GM19238 (cell line): ENCODE results near the gene SLC66A1.

Experiments
- DNase-seq: peaks from one replicate; pipeline ENCODE4 v3.0.0; 2011; ENCODE audit warnings: low spot score; ENCODE audit not compliant: insufficient read length

The SLC66A1 gene

GRCh38 chr1:19360432-19360831 lies 48.3 kb downstream of the SLC66A1 start:
- DNase-seq = no peak

DNA sequence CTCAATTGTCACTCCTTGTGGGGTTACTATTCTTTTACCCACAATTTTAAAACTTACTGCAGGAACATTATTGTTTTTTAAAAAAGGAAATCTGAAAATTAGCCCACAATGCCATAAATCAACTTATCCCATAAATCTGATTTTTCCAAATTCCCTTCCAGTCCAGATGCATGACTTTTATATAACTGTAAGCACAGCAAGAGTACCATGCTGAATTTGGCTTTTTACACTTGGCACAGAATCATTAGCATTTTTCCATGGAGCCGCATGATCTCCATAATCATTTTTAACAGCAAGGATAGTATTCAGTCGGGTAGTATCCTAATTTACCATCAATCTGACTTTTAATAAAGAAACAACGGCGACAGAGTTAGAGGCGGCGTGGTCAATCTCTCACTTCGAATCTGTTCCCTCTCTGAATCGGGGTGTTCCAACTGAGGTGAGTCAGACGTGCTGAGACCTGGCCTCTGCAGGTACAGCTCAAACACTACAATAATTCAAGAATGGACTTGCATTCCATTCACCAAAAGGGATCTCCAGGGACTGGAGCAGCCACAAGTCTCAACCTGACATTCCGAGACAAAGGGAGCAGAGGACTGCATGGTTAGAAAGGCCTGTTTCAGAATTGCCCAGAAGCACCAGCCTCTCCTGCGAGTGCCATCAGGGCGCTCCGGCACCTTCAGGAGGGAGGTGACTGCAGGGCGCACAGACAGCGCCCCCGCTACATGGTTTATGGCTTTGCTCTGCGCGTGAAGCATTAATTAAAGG lies 48.9 kb downstream of the SLC66A1 start:
- DNase-seq = no peak

DNA sequence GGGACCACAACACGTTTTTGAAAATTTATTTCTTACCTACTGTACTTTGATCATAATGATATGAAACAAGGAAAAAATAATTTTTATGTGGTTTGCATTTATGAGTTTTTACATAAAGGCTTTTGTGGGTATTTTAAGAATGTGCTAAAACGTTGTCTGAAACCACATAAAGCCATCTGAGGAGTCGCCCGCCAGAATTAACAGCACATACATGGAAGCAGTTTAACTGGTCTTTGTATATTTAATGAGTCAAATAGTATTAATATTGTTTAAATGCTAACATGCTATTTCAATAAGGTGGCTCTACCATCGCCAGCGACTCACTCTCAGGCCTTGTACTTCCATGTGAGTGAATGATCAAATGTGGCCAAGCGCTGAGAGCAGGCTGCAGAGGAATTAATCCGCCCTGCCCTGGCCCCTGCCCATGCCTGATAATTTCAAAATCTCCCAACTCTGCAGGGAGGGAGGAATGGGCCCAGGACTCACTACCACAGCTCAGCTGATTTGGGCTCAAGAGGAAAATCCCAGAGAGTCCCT lies 49.6 kb downstream of the SLC66A1 start:
- DNase-seq = no peak

- DNase-seq = no peak
Measured at GRCh38 chr1:19363536-19364152, 51.5 kb downstream of the SLC66A1 start.

DNA sequence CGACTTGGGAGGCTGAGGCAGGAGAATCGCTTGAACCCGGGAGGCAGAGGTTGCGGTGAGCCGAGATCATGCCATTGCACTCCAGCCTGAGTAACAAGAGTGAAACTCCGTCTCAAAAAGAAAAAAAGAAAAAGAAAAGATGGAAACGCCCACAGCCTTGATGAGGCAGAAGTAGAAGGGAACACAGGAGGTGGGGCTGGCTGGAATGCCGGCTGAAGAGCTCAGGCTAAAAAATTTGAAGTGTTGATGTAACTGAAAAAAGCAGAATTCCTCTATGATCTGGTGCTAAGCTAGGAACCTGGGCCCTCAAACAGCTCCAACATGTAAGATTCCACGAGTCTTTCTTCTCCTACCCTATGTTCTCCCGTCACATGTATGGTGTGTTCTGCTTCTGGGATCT lies 53.6 kb downstream of the SLC66A1 start:
- DNase-seq = no peak

- no peak for DNase-seq
Measured at GRCh38 chr1:19366599-19367536, 54.7 kb downstream of the SLC66A1 start.

DNA sequence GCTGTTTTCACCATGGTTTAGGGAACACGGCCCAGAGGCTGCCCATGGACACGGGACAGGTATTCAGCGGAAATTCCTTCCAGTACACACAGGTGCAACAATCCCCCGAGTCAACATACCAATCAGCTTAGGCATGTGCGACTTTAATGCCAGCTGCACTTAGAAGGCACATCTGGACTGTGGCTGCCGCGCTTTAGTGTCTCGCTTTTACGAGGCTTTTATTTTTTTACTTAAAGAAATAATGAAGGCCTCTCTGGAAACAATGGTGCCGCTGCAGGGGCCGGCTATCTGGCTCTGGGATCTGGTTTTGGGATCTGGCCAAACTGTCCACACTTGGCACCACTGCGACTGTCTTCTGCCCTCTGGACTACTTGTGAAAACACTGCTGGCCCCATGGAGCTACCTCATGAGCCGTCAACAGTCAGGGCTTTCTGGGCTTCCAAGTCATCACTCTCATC lies 55.5 kb downstream of the SLC66A1 start:
- no peak for DNase-seq

DNA sequence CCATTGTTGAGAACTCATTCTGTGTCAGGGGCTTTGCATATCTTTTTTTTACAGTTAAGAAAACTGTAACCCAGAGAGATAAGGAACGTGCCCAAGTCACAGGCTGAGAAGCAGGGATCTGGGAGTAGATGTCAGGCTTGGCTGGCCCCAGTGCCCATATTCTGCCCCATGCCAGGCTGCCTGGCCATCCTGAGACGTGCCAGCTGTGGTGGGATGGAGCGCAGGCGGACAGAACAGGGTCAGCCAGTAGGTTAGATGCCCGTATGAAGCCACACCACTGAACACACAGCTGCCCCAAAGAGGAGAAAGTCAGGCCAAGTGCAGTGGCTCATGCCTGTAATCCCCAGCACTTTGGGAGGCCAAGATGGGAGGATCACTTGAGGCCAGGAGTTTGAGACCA lies 55.9 kb downstream of the SLC66A1 start:
- no peak for DNase-seq

DNA sequence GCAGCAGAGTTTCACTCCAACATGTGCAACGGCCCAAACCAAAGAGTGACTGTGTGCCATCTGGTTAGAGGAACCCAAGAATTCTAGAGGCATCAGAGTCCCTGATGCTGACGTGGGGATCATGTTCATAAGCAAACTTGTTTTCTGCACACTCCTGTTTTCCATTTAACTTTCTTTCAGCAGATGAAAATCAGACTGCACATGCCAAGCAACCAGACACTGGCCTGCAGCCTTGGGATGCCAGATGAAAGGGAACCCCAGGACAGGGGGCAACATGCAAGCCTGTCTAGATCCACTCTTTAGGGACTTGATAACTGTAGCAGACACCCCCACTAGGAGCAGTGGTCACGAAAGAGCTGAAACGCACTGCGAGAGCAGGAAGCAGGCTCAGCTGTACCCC lies 56.8 kb downstream of the SLC66A1 start:
- DNase-seq = no peak

DNA sequence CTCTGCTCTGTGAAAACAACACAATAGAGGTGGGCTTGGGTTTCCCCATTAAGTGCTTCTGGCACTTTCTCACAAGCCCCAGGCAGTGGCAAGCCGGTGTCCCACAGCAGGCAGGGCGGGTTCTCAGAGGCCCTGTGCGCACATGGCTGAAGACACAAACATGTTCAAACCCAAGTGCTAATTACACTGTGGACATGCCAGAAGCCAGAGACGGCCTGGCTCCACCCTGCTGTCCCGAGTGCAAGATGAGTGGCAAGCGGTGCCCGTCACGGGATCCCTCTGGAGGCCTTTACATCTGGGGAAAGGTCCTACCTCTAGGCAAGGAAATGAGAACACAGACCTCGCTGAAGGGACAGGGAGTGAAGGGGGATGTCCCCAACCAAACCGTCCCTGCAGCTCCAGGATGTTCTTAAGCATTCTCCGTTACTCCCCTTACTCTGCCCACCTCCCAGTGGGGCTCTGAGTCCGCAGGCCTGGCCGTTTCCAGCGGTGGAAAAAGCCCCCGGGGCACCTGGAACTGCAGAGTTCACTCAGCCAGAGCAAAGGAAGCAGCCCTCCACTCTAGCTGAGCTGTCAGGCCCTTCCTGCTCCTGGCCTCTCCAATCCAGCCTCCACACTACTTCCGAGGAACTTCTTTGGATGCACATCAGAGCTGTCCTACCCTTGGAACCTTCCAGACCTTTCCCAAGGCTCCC lies 57.4 kb downstream of the SLC66A1 start:
- no peak for DNase-seq

- no peak for DNase-seq
Measured at GRCh38 chr1:19370453-19371170, 58.5 kb downstream of the SLC66A1 start.

DNA sequence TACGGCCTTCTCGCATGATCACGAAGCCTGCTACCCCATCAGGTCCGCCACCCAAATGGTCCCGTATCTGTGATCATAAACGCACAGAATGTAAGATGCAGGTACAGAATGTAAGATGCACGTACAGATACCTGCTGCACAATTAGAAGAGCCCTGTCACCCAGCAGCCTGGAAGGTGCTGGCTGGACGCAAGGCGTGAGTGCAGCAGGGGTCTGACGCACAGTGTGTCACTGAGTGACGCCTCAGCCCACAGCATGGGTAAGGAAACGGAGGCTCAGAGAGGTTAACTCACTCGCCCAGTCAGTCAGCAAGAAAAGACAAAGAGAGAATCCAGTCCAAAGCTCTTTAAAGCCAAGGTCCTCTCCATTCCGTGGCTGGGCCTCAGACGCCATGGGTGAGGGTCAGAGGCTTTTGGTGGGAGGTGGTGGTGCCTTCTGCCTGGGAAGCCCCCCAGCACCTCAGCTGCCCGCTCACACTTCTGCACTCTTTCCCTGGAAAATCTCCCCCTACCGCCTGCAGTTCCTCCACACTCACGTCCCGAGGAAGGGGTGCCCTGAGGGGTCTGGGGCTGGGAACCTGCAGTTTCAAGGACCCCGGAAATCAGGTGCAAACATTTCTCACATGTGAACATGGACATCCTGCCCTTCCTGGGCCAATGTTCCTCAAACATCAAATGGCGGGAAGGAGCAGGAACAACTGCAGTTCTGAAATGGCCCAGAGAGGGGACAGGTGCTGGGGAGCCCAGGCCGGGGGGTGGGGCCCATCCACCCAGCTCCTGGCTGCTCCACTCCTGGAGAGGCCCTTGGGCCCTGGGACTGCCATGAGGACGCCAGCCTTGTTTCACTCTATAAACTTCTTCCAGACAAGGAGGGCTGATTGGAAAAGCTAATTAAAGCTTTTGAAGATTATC lies 59.4 kb downstream of the SLC66A1 start:
- DNase-seq = no peak

DNA sequence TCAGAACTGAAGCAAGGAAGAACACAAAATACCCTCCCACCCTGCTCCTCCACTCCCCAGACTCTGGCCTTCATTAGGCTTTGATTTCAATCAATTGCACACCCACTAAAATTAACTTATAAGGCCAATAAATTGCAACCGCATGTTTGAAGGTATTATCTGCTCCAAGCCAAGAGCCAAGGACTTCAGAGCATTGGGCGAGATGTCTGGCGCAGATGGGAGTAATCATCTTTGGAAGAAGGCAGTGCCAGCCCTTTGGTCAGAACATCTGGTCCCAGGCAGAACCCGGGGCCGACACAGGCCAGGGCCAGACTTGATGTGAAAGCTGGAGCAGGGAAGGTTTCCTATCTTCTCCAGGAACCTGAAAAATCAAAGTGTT lies 60.0 kb downstream of the SLC66A1 start:
- DNase-seq = no peak

- DNase-seq = no peak
Measured at GRCh38 chr1:19372602-19373001, 60.5 kb downstream of the SLC66A1 start.

- no peak for DNase-seq
Measured at GRCh38 chr1:19373211-19374082, 61.3 kb downstream of the SLC66A1 start.

DNA sequence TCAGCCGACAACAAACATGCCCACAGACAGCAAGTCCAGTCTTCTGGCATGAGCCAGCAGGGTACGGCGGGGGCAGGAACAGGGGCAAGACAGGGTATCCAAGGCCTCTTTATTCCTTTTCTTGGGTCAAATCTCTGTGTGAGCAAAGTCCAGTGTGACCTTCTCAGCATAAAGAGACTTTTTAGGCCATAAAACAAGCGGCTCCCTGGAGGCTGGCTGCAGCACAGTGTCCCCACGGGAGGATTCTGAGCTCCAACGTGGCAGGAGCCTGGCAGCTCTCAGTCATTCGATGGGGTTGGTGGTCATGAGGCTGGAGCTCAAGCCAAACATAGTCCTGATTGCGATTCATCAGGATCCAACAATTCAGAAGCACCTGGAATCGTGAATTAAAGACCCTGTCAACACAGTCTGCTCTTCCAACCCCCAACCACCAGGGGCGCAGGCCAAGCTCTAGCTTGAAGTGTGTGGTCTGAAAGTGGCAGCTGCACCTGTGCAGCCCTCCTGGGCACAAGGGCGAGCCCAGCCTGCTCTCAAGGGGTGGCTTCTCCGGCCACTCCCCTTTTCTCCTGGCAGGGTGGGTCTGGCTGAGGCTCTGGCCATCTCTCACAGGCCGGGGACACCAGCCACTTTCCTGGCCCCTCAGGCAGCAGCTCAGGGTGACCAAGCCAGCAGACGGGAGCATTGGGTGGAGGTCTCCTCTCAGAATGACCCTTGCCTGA lies 62.1 kb downstream of the SLC66A1 start:
- no peak for DNase-seq

DNA sequence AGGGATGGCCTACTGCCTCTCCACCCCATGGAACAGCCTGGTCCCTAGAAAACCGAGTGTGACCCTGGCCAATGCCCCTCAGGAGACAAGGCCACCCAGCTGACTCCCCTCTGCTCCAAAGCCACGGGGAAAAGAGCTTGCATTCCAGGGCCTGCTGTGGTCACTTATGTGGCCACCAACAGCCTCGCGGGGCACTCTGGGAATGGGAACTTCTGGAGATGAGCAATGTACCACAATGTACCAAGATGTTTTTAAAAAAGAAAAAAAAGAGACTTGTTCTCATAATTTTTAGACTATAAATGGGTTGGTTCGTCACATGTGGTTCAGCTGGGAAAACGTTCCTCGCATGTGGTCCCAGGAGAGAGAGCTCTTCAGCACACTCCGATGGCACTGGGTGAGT lies 62.8 kb downstream of the SLC66A1 start:
- DNase-seq = no peak
